Measurements from ENCODE around the gene CFAP91. TPM values are rescaled to one million over a fixed set of nuclear protein-coding genes. Genes with fewer than 3 reads are reported as not detected.
A peak's percentile ranks its signal among the peaks of the same experiment; 100 is the strongest.

Gene CFAP91
- total RNA-seq, 1 donor from 2014 or later: not detected

DNA sequence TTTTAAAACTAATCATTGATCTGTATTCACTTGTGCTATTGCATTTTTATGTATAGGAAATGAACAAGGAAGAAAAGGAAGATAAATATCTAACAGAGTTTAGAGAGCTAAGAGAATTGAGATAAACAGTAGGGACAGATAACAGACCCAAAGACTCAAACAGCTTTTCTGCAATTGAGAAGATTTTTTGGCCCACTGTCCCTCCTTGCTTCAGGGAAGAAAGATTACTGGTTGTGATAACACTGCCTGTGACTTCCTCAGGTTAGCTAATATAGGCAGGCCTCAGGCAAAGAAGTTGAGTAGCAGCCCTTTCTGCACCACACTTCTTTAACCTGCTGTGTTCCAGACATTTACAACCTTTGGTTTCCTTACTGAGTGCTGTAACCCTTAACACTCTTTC, 22.9 kb upstream of the CFAP91 start:
- Mint-ChIP-seq H3K9me3 (ENCODE audit: low read depth) (no peaks in the 10 kb centered on the region), H3K4me3 (ENCODE audit: unreplicated experiment) (no peak overlapping the region), H3K4me1 (ENCODE audit: low read depth) (peaks cover 23% of the 10 kb centered on the region), H3K36me3 (ENCODE audit: low read depth) (peaks cover under 1% of the 10 kb centered on the region), H3K27me3 (ENCODE audit: low read depth) (no peaks in the 10 kb centered on the region), H3K27ac (ENCODE audit: unreplicated experiment) (no peak overlapping the region)
- TF ChIP-seq, protein P1, sequence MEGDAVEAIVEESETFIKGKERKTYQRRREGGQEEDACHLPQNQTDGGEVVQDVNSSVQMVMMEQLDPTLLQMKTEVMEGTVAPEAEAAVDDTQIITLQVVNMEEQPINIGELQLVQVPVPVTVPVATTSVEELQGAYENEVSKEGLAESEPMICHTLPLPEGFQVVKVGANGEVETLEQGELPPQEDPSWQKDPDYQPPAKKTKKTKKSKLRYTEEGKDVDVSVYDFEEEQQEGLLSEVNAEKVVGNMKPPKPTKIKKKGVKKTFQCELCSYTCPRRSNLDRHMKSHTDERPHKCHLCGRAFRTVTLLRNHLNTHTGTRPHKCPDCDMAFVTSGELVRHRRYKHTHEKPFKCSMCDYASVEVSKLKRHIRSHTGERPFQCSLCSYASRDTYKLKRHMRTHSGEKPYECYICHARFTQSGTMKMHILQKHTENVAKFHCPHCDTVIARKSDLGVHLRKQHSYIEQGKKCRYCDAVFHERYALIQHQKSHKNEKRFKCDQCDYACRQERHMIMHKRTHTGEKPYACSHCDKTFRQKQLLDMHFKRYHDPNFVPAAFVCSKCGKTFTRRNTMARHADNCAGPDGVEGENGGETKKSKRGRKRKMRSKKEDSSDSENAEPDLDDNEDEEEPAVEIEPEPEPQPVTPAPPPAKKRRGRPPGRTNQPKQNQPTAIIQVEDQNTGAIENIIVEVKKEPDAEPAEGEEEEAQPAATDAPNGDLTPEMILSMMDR (IDR thresholded peaks at IDR 0.05): no peak
- DNase-seq (ENCODE audit: low spot score): no peak

DNA sequence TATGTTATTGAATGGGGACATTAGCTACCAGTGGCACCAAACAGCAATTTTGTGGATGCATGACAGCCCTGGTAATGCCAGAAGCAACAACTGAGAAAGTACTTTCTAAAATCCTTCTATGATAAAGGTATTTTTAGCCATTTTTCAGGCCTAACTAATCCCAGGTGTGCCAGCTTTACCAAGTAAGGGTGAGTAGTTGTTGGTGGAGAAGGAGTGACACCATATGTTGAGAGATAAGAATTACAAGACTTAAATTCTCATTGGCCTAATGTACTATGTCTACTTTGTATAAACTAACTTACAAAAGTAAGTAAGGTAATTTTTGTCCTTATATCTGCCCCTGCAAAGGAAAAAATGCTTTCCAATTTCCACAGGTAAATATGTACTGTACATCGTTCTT, 21.5 kb upstream of the CFAP91 start:
- no peak for DNase-seq (ENCODE audit: low spot score)
- Mint-ChIP-seq H3K4me3 (ENCODE audit: unreplicated experiment) (no peak overlapping the region), H3K36me3 (ENCODE audit: low read depth) (no peaks in the 10 kb centered on the region)

DNA sequence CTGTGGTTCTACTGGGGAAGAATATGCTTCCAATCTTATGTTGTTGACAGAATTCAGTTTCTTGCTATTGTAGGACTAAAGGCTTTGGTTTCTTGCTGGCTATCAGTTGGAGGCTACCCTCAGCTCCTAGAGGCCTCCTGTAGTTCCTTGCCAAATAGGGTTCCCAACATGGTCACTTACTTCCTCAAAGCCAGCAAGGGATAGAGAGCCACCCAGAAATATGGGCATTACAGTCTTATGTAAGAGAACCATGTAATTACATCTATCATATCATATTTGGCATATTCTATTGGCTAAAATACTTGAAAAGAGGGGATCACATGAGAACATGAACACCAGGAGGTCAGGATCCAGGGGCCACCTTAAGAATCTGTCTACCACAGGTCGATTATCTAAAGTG, 19.4 kb upstream of the CFAP91 start:
- no peak overlapping the region for H3K27ac Mint-ChIP-seq (ENCODE audit: unreplicated experiment)
- TF ChIP-seq, protein P1 (IDR thresholded peaks at IDR 0.05): no peak
- H3K4me3 Mint-ChIP-seq (ENCODE audit: unreplicated experiment): no peak overlapping the region
- no peak for DNase-seq (ENCODE audit: low spot score)
- no peaks in the 10 kb centered on the region for H3K36me3 Mint-ChIP-seq (ENCODE audit: low read depth)
- no peaks in the 10 kb centered on the region for H3K27me3 Mint-ChIP-seq (ENCODE audit: low read depth)
- peaks cover 3% of the 10 kb centered on the region for H3K9me3 Mint-ChIP-seq (ENCODE audit: low read depth)
- H3K4me1 Mint-ChIP-seq (ENCODE audit: low read depth): no peaks in the 10 kb centered on the region

More for the DNA sequence above, 21.5 kb upstream of the CFAP91 start:
- no peaks in the 10 kb centered on the region for H3K9me3 Mint-ChIP-seq (ENCODE audit: low read depth)
- TF ChIP-seq, protein P1 (IDR thresholded peaks at IDR 0.05): peak; percentile 85
- no peaks in the 10 kb centered on the region for H3K27me3 Mint-ChIP-seq (ENCODE audit: low read depth)
- no peak overlapping the region for H3K27ac Mint-ChIP-seq (ENCODE audit: unreplicated experiment)
- H3K4me1 Mint-ChIP-seq (ENCODE audit: low read depth): peaks cover 11% of the 10 kb centered on the region

DNA sequence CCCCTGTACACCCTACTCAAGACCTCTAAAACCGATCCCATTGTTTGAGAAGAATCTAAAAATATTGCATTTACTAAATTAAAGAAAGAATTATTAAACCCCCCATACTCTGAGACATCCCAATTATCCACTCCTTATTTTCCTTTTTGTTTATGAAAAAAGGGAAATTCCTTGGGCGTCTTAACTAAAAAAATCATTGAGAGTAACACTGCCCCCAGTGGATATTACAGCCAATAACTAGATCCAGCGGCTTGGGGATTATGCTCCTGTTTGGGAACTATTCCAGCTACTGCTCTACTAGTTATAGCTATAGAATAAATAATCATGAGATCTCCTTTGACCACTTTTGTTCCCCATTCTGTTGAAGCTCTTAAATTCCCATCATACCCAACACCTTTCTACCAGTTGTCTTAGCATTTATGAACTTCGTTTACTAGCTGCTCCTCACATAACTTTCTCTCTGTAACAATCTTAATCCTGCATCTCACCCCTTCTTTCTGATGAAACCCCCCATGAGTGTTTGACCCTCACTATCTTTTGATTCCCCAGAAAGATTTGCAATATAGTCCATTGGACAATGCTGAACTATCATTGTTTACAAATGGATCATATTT, 12.7 kb upstream of the CFAP91 start:
- Mint-ChIP-seq H3K36me3 (ENCODE audit: low read depth) (no peaks in the 10 kb centered on the region), H3K9me3 (ENCODE audit: low read depth) (peaks cover 3% of the 10 kb centered on the region), H3K4me3 (ENCODE audit: unreplicated experiment) (no peak overlapping the region), H3K4me1 (ENCODE audit: low read depth) (no peaks in the 10 kb centered on the region), H3K27ac (ENCODE audit: unreplicated experiment) (no peak overlapping the region), H3K27me3 (ENCODE audit: low read depth) (no peaks in the 10 kb centered on the region)
- DNase-seq (ENCODE audit: low spot score): no peak
- TF ChIP-seq, protein P1 (IDR thresholded peaks at IDR 0.05): peak; percentile 79

DNA sequence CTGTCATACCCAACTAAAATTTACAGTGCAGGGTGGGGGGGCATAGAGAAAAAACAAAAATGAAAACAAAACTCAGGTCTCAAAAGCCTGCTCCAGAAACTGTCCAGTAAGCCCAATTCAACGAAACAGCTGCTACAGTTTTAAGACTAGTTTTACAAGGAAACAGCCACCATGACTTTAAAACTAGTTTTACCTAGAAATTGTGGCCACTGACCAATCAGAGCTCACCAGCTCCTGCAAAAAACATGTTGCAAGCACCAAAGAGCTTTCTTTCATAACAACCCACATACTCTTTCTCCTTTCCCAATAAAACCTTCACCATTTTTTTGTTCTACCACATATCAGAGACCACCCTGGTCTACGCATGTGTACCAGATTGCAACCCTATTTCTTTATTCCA, 7.3 kb upstream of the CFAP91 start:
- H3K4me1 Mint-ChIP-seq (ENCODE audit: low read depth): no peaks in the 10 kb centered on the region

More for the DNA sequence above, 7.3 kb upstream of the CFAP91 start:
- Mint-ChIP-seq H3K36me3 (ENCODE audit: low read depth) (no peaks in the 10 kb centered on the region), H3K4me3 (ENCODE audit: unreplicated experiment) (no peak overlapping the region), H3K27me3 (ENCODE audit: low read depth) (no peaks in the 10 kb centered on the region), H3K27ac (ENCODE audit: unreplicated experiment) (no peak overlapping the region), H3K9me3 (ENCODE audit: low read depth) (no peaks in the 10 kb centered on the region)
- DNase-seq (ENCODE audit: low spot score): no peak
- TF ChIP-seq, protein P1 (IDR thresholded peaks at IDR 0.05): no peak
